HepG2 (cell line): ENCODE measurements around the gene DESI2. TPM values are rescaled to one million over a fixed set of nuclear protein-coding genes. Genes with fewer than 3 reads are reported as not detected.
A peak's percentile ranks its signal among the peaks of the same experiment; 100 is the strongest.
"Not testable (repeated sequence)": the region's sequence is repeated elsewhere in the genome, so short reads cannot be mapped to it uniquely, and the experiment has no call there.

Experiments
- ATAC-seq: fragments of 200-7000 bp; cut with Tn5 transposase; 3 replicates; pipeline ENCODE4 v1.9.1; 2020; ENCODE audit warnings: mild to moderate bottlenecking, moderate library complexity
- BruUV-seq: library from RNA; stranded (reverse); fragments of 400-500 nt; replicated peaks from 2 replicates; lab custom pipeline; 2021; lab: Mats Ljungman, UMichigan
- CTCF ChIA-PET: fragments of 300-600 bp; formaldehyde crosslinking; extraction: SDS; loops from one replicate; lab custom pipeline; 2021; ENCODE audit warnings: low total read pairs, inconsistent platforms, low intra/inter-chr PET ratio; lab: Yijun Ruan, JAX
- POLR2A ChIA-PET: fragments of 350-600 bp; sonication (Branson Sonifier 250); formaldehyde crosslinking; loops from one replicate; lab custom pipeline; 2020; ENCODE audit warnings: antibody characterized with exemption, inconsistent platforms; lab: Yijun Ruan, JAX
- DNase-seq: peaks from one replicate; pipeline ENCODE4 v3.0.0-alpha.2; 2015; ENCODE audit warnings: low spot score
- FAIRE-seq: peaks from 3 replicates; lab custom pipeline; 2011; peaks lifted over from hg19 to GRCh38; lab: Jason Lieb, UNC
- H2AFZ ChIP-seq: one replicate; pipeline ENCODE4 v1.6.1; 2011; ENCODE audit warnings: low read length, inconsistent platforms
- H3K27ac ChIP-seq: fragments of 300-600 bp; 3 replicates; pipeline ENCODE4 v1.8.0; 2011; ENCODE audit warnings: mixed run types, mild to moderate bottlenecking, mixed read lengths, low read length, inconsistent platforms; ENCODE audit not compliant: insufficient read depth; ENCODE audit errors: extremely low read length
- H3K27me3 ChIP-seq, 2 experiments: fragments of 200-600 bp in 1 of 2; 2 replicates in 1 of 2; 3 replicates in 1 of 2; pipeline versions ENCODE4 v1.6.0 to v1.8.0; 2011; ENCODE audit warnings: low read length in 2 of 2, mild to moderate bottlenecking in 2 of 2, moderate library complexity in 2 of 2, inconsistent platforms in 1 of 2; ENCODE audit not compliant: insufficient read depth in 2 of 2, control insufficient read depth in 1 of 2
- H3K36me3 ChIP-seq, 2 experiments: fragments of 200-600 bp in 1 of 2; replicated peaks in 1 of 2; 2 replicates in 1 of 2; 3 replicates in 1 of 2; pipeline versions ENCODE4 v1.5.1 to v1.8.0; 2011; ENCODE audit warnings: low read length in 2 of 2, inconsistent platforms in 1 of 2; ENCODE audit not compliant: insufficient read depth in 2 of 2, control insufficient read depth in 1 of 2
- H3K4me1 ChIP-seq: 2 replicates; pipeline ENCODE4 v1.5.1; 2012; ENCODE audit warnings: low read length, inconsistent platforms; ENCODE audit not compliant: insufficient read depth
- H3K4me2 ChIP-seq: 2 replicates; pipeline ENCODE4 v1.6.0; 2011; ENCODE audit warnings: low read depth, low read length, inconsistent platforms
- H3K4me3 ChIP-seq, 3 experiments: fragments of 200-600 bp in 1 of 3; sonication (generic), shearing (Covaris generic) in 1 of 3; replicated peaks in 1 of 3; 2 replicates each; pipeline ENCODE4 v1.5.1; 2011 to 2016; ENCODE audit warnings: low read length in 3 of 3, inconsistent platforms in 2 of 3, low read depth in 2 of 3, mild to moderate bottlenecking in 2 of 3, control low read depth in 1 of 3, mixed read lengths in 1 of 3; ENCODE audit not compliant: insufficient read depth in 1 of 3
- H3K79me2 ChIP-seq: one replicate; pipeline ENCODE4 v1.6.1; 2011; ENCODE audit warnings: low read length, inconsistent platforms; ENCODE audit not compliant: insufficient read depth
- H3K9ac ChIP-seq: 2 replicates; pipeline ENCODE4 v1.6.0; 2011; ENCODE audit warnings: mild to moderate bottlenecking, low read depth, low read length, inconsistent platforms; ENCODE audit not compliant: insufficient read depth
- H3K9me3 ChIP-seq: 2 replicates; pipeline ENCODE4 v1.5.1; 2012; ENCODE audit warnings: mild to moderate bottlenecking, low read length
- H4K20me1 ChIP-seq: 2 replicates; pipeline ENCODE4 v1.6.0; 2011; ENCODE audit warnings: inconsistent platforms, mild to moderate bottlenecking, low read length, moderate library complexity; ENCODE audit not compliant: insufficient read depth
- HMGA1 ChIP-seq: sonication (generic); formaldehyde crosslinking; conservative IDR thresholded peaks from 2 replicates; pipeline ENCODE4 v1.4.0; 2020; ENCODE audit warnings: missing genetic modification reagents
- HNF4A ChIP-seq: sonication (generic); formaldehyde crosslinking; IDR thresholded peaks from 2 replicates; pipeline ENCODE4 v1.4.0; 2020; ENCODE audit warnings: missing genetic modification reagents
- MAFK ChIP-seq, 2 experiments: IDR thresholded peaks in 1 of 2; conservative IDR thresholded peaks in 1 of 2; 2 replicates each; pipeline ENCODE4 v1.6.1; 2011; ENCODE audit warnings: improper control_type of control experiment in 2 of 2, low read length in 2 of 2
- NFIB ChIP-seq: sonication (generic); formaldehyde crosslinking; IDR thresholded peaks from 2 replicates; pipeline ENCODE4 v1.9.0; 2021; ENCODE audit warnings: missing genetic modification reagents, mild to moderate bottlenecking, borderline replicate concordance
- RAD51 ChIP-seq: fragments of 450-650 bp; IDR thresholded peaks from 2 replicates; pipeline ENCODE4 v1.6.1; 2016; ENCODE audit warnings: borderline replicate concordance
- SRF ChIP-seq: IDR thresholded peaks from 2 replicates; pipeline ENCODE4 v1.6.1; 2011; ENCODE audit warnings: mild to moderate bottlenecking, low read depth, low read length, moderate library complexity
- THYN1 ChIP-seq: sonication (generic); formaldehyde crosslinking; IDR thresholded peaks from 2 replicates; pipeline ENCODE4 v1.8.1; 2023; ENCODE audit warnings: low read depth, mild to moderate bottlenecking, moderate library complexity, missing genetic modification reagents, borderline replicate concordance
- ZNF530 ChIP-seq: sonication (generic); formaldehyde crosslinking; IDR thresholded peaks from 2 replicates; pipeline ENCODE4 v1.5.0; 2020; ENCODE audit warnings: low read depth, mild to moderate bottlenecking, missing genetic modification reagents
- WGBS: methylation state at CpG from one replicate; pipeline ENCODE4 v1.1.6; 2017; ENCODE audit warnings: low lambda C conversion rate; 5-methylcytosine and 5-hydroxymethylcytosine counted together
- in situ Hi-C: cut with HindIII; loops from 2 replicates; pipeline ENCODE4 v1.10.0; 2017; ENCODE audit warnings: low pct_unique_long_range_greater_than_20kb; ENCODE audit not compliant: extremely low pct_ligation_motif_present
- intact Hi-C: fragments of 100-400 bp; cut with micrococcal nuclease; formaldehyde crosslinking; loops from one replicate; pipeline ENCODE4 v1.10.0; 2022; ENCODE audit not compliant: unreplicated experiment
- polyA plus RNA-seq, 8 experiments: library from polyadenylated mRNA; depleted of rRNA in 3 of 8; stranded (reverse) in 7 of 8; unstranded in 1 of 8; fragments of >200 nt; fragmentation: Illumina TruSeq in 4 of 8; extraction: Trizol in 4 of 8; gene quantifications; 2 replicates each; pipeline versions ENCODE4 v1.2.1 to v1.2.3, GENCODE V29; 2011 to 2016; ENCODE audit warnings: low read depth in 4 of 8, missing spikeins in 1 of 8, mixed read lengths in 1 of 8; ENCODE audit not compliant: insufficient read depth in 1 of 8
- total RNA-seq, 5 experiments: library from RNA; depleted of rRNA; stranded (reverse); fragments of >200 nt; fragmentation: Illumina TruSeq; extraction: Trizol; gene quantifications; 2 replicates each; pipeline ENCODE4 v1.2.3, GENCODE V29; 2016; ENCODE audit warnings: low read depth in 1 of 5
- TF ChIP-seq, protein P1 (sequence below): sonication (generic); formaldehyde crosslinking; IDR thresholded peaks from 2 replicates; pipeline ENCODE4 v1.4.0; 2020; ENCODE audit warnings: mild to moderate bottlenecking, low read depth, missing genetic modification reagents
- TF ChIP-seq, protein P2 (sequence below): sonication (generic); formaldehyde crosslinking; IDR thresholded peaks from 2 replicates; pipeline ENCODE4 v1.4.0; 2020; ENCODE audit warnings: low read depth, mild to moderate bottlenecking, missing genetic modification reagents
- TF ChIP-seq, protein P3 (sequence below): sonication (generic); formaldehyde crosslinking; IDR thresholded peaks from 2 replicates; pipeline ENCODE4 v1.8.0; 2022; ENCODE audit warnings: mild to moderate bottlenecking, missing genetic modification reagents, borderline replicate concordance

Gene DESI2
- total and polyA plus RNA-seq, 2 of the 13 experiments (the other 11 are each of a cell fraction or from before 2014, with no cell fraction given) = 23.1 to 42.2 TPM

DNA sequence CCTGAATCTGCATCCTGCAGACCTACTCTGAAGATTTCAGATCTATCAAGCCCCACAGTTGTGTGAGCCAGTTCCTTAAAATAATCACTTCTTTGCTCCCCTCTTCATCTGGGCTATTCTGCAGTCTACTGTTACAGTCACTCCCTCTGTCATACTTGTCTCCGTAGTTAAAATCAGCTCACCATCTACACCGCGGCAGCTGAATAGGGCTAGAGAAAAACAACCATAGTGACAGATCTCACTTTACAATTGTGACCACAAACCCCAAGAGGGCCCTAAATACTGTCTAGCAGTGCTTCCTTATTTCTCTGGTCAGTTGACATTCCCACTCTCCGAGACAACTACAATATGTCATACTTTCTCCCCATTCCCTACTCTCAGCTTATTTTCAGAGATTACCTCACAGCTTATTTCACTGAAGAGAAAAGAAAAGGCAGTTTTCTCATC, 12.9 kb downstream of the DESI2 start (continued):
- TF ChIP-seq, protein P1, sequence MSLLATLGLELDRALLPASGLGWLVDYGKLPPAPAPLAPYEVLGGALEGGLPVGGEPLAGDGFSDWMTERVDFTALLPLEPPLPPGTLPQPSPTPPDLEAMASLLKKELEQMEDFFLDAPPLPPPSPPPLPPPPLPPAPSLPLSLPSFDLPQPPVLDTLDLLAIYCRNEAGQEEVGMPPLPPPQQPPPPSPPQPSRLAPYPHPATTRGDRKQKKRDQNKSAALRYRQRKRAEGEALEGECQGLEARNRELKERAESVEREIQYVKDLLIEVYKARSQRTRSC (CRISPR knock-in tag) = no peak
- no peak for TF ChIP-seq THYN1 (CRISPR knock-in tag)
- no peak for TF ChIP-seq RAD51

DNA sequence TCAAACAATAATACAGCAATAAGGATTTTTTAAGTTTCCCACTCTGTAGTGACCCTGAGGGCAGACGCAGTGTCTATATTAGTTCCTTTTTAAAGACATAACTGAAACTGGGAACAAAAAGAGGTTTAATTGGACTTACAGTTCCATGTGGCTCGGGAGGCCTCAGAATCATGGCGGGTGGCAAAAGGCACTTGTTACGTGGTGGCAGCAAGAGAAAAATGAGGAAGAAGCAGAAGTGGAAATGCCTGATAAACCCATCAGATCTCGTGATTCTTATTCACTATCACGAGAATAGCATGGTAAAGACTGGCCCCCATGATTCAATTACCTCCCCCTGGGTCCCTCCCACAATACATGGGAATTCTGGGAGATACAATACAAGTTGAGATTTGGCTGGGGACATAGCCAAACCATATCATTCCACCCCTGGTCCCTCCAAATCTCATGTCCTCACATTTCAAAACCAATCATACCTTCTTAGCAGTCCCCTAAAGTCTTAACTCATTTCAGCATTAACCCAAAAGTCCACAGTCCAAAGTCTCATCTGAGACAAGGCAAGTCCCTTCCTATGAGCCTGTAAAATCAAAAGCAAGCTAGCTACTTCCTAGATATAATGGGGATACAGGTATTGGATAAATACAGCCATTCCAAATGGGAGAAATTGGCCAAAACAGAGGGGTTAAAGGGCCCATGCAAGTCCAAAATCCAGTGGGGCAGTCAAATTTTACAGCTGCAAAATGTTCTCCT, 13.9 kb downstream of the DESI2 start:
- H3K9me3 ChIP-seq, FAIRE-seq, intact Hi-C loops, H4K20me1 ChIP-seq, H3K9ac ChIP-seq, H3K4me3 ChIP-seq, H2AFZ ChIP-seq, H3K36me3 ChIP-seq, H3K27me3 ChIP-seq, CTCF ChIA-PET, POLR2A ChIA-PET, in situ Hi-C loops, DNase-seq, ATAC-seq, BruUV-seq, H3K27ac ChIP-seq, H3K4me2 ChIP-seq: not testable (repeated sequence)
- Histone ChIP-seq H3K79me2 (peaks cover 53% of the 10 kb centered on the region), H3K4me1 (peaks cover 28% of the 10 kb centered on the region)
- 94% methylated on average over 6 of the region's 6 CpGs for WGBS
- TF ChIP-seq HNF4A (CRISPR knock-in tag) = 0 out of 2 replicates have a peak, but pooled peaks have one; percentile 25

DNA sequence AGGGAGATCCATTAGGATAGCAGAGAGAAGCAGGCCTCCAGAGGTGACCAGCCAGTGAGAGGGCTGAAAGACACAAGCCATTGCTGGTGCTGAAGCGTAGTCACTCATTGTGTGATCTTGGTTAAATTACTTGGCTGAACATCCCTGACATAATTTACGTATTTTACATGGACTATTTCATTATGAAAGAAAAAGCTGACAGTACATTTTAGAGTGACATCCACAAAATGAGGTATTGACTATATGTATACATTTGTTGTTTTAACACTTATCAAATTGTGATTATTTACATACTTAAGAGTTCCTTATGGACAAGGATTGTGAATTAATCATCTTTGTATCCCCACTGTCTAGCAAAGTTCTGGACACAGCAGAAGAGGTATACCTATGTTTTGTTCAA, 14.9 kb downstream of the DESI2 start:
- DNase-seq (no peak), ATAC-seq (no peak), FAIRE-seq (no peak)
- peaks cover 4 to 5% of the 10 kb centered on the region in 2 experiments; a peak in 1 of 5 replicates for H3K36me3 ChIP-seq
- H3K79me2 ChIP-seq = peaks cover 44% of the 10 kb centered on the region
- CTCF ChIA-PET = no interaction called here
- POLR2A ChIA-PET = no interaction called here
- H3K9ac ChIP-seq = no peak overlapping the region
- 100% methylated on average over 2 of the region's 2 CpGs for WGBS
- BruUV-seq = no TSS peak
- no peak overlapping the region for H3K27ac ChIP-seq
- H4K20me1 ChIP-seq = 0 out of 2 replicates have a peak, but pooled peaks cover 3% of the 10 kb centered on the region
- no peaks in the 10 kb centered on the region for H3K9me3 ChIP-seq
- no peak overlapping the region for H3K4me2 ChIP-seq
- H3K4me1 ChIP-seq = peaks cover 20% of the 10 kb centered on the region
- in situ Hi-C loops = no loop called here
- H2AFZ ChIP-seq = no peak overlapping the region
- H3K27me3 ChIP-seq = no peaks in the 10 kb centered on the region
- no peak overlapping the region for H3K4me3 ChIP-seq
- intact Hi-C loops = no loop called here
- no peak for TF ChIP-seq HMGA1
- peak; percentile 36 to 68; a peak in 2 of 4 replicates for TF ChIP-seq MAFK (conservative IDR thresholded peaks at IDR 0.05 in 1 of 2, IDR thresholded peaks at IDR 0.05 in 1 of 2; ENCODE audit: low read length in 2 of 2)
- no peak for TF ChIP-seq NFIB (CRISPR knock-in tag)
- TF ChIP-seq ZNF530 = no peak
- TF ChIP-seq, protein P2, sequence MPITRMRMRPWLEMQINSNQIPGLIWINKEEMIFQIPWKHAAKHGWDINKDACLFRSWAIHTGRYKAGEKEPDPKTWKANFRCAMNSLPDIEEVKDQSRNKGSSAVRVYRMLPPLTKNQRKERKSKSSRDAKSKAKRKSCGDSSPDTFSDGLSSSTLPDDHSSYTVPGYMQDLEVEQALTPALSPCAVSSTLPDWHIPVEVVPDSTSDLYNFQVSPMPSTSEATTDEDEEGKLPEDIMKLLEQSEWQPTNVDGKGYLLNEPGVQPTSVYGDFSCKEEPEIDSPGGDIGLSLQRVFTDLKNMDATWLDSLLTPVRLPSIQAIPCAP (CRISPR knock-in tag) = no peak
- TF ChIP-seq, protein P3, sequence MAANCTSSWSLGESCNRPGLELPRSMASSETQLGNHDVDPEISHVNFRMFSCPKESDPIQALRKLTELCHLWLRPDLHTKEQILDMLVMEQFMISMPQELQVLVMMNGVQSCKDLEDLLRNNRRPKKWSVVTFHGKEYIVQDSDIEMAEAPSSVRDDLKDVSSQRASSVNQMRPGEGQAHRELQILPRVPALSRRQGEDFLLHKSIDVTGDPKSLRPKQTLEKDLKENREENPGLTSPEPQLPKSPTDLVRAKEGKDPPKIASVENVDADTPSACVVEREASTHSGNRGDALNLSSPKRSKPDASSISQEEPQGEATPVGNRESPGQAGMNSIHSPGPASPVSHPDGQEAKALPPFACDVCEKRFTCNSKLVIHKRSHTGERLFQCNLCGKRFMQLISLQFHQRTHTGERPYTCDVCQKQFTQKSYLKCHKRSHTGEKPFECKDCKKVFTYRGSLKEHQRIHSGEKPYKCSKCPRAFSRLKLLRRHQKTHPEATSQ (CRISPR knock-in tag) = no peak
- no peak for TF ChIP-seq SRF
